ENCODE data around the gene ZNHIT2. TPM values are rescaled to one million over a fixed set of nuclear protein-coding genes. Genes with fewer than 3 reads are reported as not detected.
A peak's percentile ranks its signal among the peaks of the same experiment; 100 is the strongest.

ZNHIT2 gene
- total and polyA plus RNA-seq, 2 of the 13 experiments (the other 11 are each of a cell fraction or from before 2014, with no cell fraction given): 1.1 to 6.5 TPM

- TF ChIP-seq ETS1 (CRISPR knock-in tag; IDR thresholded peaks at IDR 0.05): no peak
- no peak for TF ChIP-seq ZSCAN25 (CRISPR knock-in tag; IDR thresholded peaks at IDR 0.05)
- TF ChIP-seq MED8 (CRISPR knock-in tag; IDR thresholded peaks at IDR 0.05; ENCODE audit: insufficient replicate concordance): no peak
- no peak for TF ChIP-seq HMGXB4 (CRISPR knock-in tag; IDR thresholded peaks at IDR 0.05; ENCODE audit: borderline replicate concordance in 1 of 2, low read depth in 1 of 2)
- no peak for TF ChIP-seq FOXA1 (IDR thresholded peaks at IDR 0.05)
- TF ChIP-seq FOXA1 (CRISPR knock-in tag; IDR thresholded peaks at IDR 0.05): peak; percentile 62
- no peak for TF ChIP-seq MAZ (IDR thresholded peaks at IDR 0.05; ENCODE audit: borderline replicate concordance, low read depth, low read length)
- no peak for TF ChIP-seq MAZ (CRISPR knock-in tag; IDR thresholded peaks at IDR 0.05; ENCODE audit: low read depth)
- no peak for TF ChIP-seq ZNF34 (CRISPR knock-in tag; IDR thresholded peaks at IDR 0.05; ENCODE audit: borderline replicate concordance)
- no peak for TF ChIP-seq RBFOX2 (IDR thresholded peaks at IDR 0.05; ENCODE audit: low read depth, low read length)
- no peak for TF ChIP-seq SP2 (CRISPR knock-in tag; IDR thresholded peaks at IDR 0.05)
- TF ChIP-seq SRSF4 (IDR thresholded peaks at IDR 0.05; ENCODE audit: low read depth, low read length, poor library complexity, severe bottlenecking): no peak
- 0 out of 2 replicates have a peak, but pooled peaks have one; percentile 17 for TF ChIP-seq ZNF292 (CRISPR knock-in tag; IDR thresholded peaks at IDR 0.05; ENCODE audit: borderline replicate concordance, low read depth)
- no peak for TF ChIP-seq BCLAF1 (IDR thresholded peaks at IDR 0.05)
- no peak for TF ChIP-seq ZNF276 (CRISPR knock-in tag; IDR thresholded peaks at IDR 0.05; ENCODE audit: low read depth)
- peak; percentile 71 for TF ChIP-seq FOXA3 (CRISPR knock-in tag; IDR thresholded peaks at IDR 0.05)
- no peak for TF ChIP-seq CREB1 (IDR thresholded peaks at IDR 0.05)
- no peak for TF ChIP-seq CREB1 (CRISPR knock-in tag; IDR thresholded peaks at IDR 0.05)
- no peak for TF ChIP-seq FOSL2 (CRISPR knock-in tag; IDR thresholded peaks at IDR 0.05)
- TF ChIP-seq TBL1XR1 (IDR thresholded peaks at IDR 0.05; ENCODE audit: borderline replicate concordance, low read length, partially characterized antibody): no peak
- no peak for TF ChIP-seq E2F5 (CRISPR knock-in tag; conservative IDR thresholded peaks at IDR 0.05)
- no peak for TF ChIP-seq ZSCAN12 (CRISPR knock-in tag; IDR thresholded peaks at IDR 0.05)
- no peak for TF ChIP-seq STAT5B (CRISPR knock-in tag; IDR thresholded peaks at IDR 0.05)
These were observed 44.9 kb downstream of the ZNHIT2 start (continued) for GRCh38 chr11:65072631-65072966.
